NT2/D1 (cell line): ENCODE measurements around the gene UBE2E1.

Experiments
- YY1 ChIP-seq: IDR thresholded peaks from 2 replicates; pipeline ENCODE4 v1.6.1; 2011; ENCODE audit not compliant: insufficient read length, insufficient read depth
- ZNF274 ChIP-seq: IDR thresholded peaks from 2 replicates; pipeline ENCODE4 v1.6.1; 2011; ENCODE audit warnings: mild to moderate bottlenecking, low read depth, low read length

DNA sequence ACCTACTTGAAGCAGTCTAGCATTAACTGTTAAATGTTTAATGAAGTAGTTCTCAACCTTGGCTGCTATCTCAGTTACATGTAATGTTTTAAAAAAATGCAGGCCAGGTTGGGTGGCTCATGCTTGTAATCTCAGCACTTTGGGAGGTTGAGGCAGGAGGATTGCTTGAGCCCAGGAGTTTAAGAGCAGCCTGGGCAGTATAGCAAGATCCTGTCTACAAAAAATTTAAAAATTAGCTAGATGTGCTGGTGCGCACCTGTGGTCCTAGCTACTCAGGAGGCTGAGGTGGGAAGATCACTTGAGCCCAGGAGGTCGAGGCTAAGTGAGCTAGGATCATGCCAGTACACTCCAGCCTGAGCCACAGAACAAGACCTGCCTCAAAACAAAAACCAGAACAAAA is 29.3 kb downstream of the UBE2E1 start:
- TF ChIP-seq ZNF274 (no peak), YY1 (no peak)
